Hepatocyte (in vitro differentiated cells): Measurements from ENCODE around the gene PDIA6. TPM values are rescaled to one million over a fixed set of nuclear protein-coding genes. Genes with fewer than 3 reads are reported as not detected.

Source experiments
- DNase-seq: peaks from one replicate; pipeline ENCODE4 v3.0.0-alpha.2; 2016; ENCODE audit warnings: low spot score
- H2AFZ ChIP-seq: fragments of 200-600 bp; sonication (generic); 2 replicates; pipeline ENCODE4 v1.6.0; 2016; ENCODE audit warnings: antibody characterized with exemption, mild to moderate bottlenecking
- H3K27ac ChIP-seq: fragments of 200-600 bp; sonication (generic); 2 replicates; pipeline ENCODE4 v1.5.1; 2016; ENCODE audit warnings: mild to moderate bottlenecking
- H3K27me3 ChIP-seq: fragments of 200-600 bp; sonication (generic); 2 replicates; pipeline ENCODE4 v1.6.1; 2016
- H3K36me3 ChIP-seq: fragments of 200-600 bp; sonication (generic); replicated peaks from 2 replicates; pipeline ENCODE4 v1.5.1; 2016; ENCODE audit warnings: low read depth; ENCODE audit not compliant: insufficient read depth
- H3K4me1 ChIP-seq: fragments of 200-600 bp; sonication (generic); 2 replicates; pipeline ENCODE4 v1.5.1; 2016; ENCODE audit warnings: mild to moderate bottlenecking, moderate library complexity; ENCODE audit not compliant: insufficient read depth
- H3K4me2 ChIP-seq: fragments of 200-600 bp; sonication (generic); 2 replicates; pipeline ENCODE4 v1.6.0; 2016
- H3K4me3 ChIP-seq: fragments of 200-600 bp; sonication (generic); 2 replicates; pipeline ENCODE4 v1.5.1; 2016; ENCODE audit warnings: mild to moderate bottlenecking
- H3K79me2 ChIP-seq: fragments of 200-600 bp; sonication (generic); 2 replicates; pipeline ENCODE4 v1.6.0; 2017; ENCODE audit warnings: mild to moderate bottlenecking
- H3K9me2 ChIP-seq: fragments of 200-600 bp; sonication (generic); replicated peaks from 2 replicates; pipeline ENCODE4 v1.6.0; 2017; ENCODE audit warnings: mild to moderate bottlenecking; ENCODE audit not compliant: insufficient read depth
- H3K9me3 ChIP-seq: fragments of 200-600 bp; sonication (generic); 2 replicates; pipeline ENCODE4 v1.5.1; 2016; ENCODE audit warnings: low read depth, mild to moderate bottlenecking
- H4K20me1 ChIP-seq: fragments of 200-600 bp; sonication (generic); 2 replicates; pipeline ENCODE4 v1.6.0; 2016; ENCODE audit warnings: mild to moderate bottlenecking; ENCODE audit not compliant: insufficient read depth, poor library complexity, severe bottlenecking
- EZH2 ChIP-seq: fragments of 200-600 bp; sonication (generic); IDR thresholded peaks from 2 replicates; pipeline ENCODE4 v1.6.1; 2016; ENCODE audit warnings: antibody characterized with exemption, mild to moderate bottlenecking, borderline replicate concordance
- EZH2phosphoT487 ChIP-seq: fragments of 200-600 bp; sonication (generic); IDR thresholded peaks from one replicate; pipeline ENCODE4 v1.6.1; 2018; ENCODE audit warnings: antibody characterized with exemption, mild to moderate bottlenecking, low read depth, moderate library complexity; ENCODE audit not compliant: unreplicated experiment, severe bottlenecking
- WGBS: methylation state at CpG from one replicate; pipeline ENCODE4 v1.1.6; 2016; ENCODE audit warnings: low lambda C conversion rate; ENCODE audit errors: missing lambda C conversion rate; 5-methylcytosine and 5-hydroxymethylcytosine counted together
- polyA plus RNA-seq: library from polyadenylated mRNA; unstranded; fragments of >200 nt; fragmentation: Nextera tagmentation; extraction: Ambion mirVana; gene quantifications from 2 replicates; pipeline ENCODE4 v1.2.1, GENCODE V29; 2016
- total RNA-seq: library from RNA; depleted of rRNA; stranded (reverse); fragments of >200 nt; gene quantifications from 2 replicates; pipeline ENCODE4 v1.2.3, GENCODE V29; 2014
- TF ChIP-seq, protein P1 (sequence below): fragments of 200-600 bp; sonication (generic); IDR thresholded peaks from 2 replicates; pipeline ENCODE4 v1.5.1; 2016; ENCODE audit warnings: antibody characterized with exemption, mild to moderate bottlenecking; ENCODE audit not compliant: poor library complexity

PDIA6 gene
- total and polyA plus RNA-seq, 2 experiments from 2014 or later: 507 to 715 TPM

- no peaks in the 10 kb centered on the region for H3K27me3 ChIP-seq
- H3K4me3 ChIP-seq: no peak overlapping the region
- no peaks in the 10 kb centered on the region for H3K79me2 ChIP-seq
- H3K9me3 ChIP-seq: no peaks in the 10 kb centered on the region
- DNase-seq: no peak
- no peaks in the 10 kb centered on the region for H3K36me3 ChIP-seq
- TF ChIP-seq EZH2phosphoT487 (no peak), EZH2 (no peak)
- TF ChIP-seq, protein P1, sequence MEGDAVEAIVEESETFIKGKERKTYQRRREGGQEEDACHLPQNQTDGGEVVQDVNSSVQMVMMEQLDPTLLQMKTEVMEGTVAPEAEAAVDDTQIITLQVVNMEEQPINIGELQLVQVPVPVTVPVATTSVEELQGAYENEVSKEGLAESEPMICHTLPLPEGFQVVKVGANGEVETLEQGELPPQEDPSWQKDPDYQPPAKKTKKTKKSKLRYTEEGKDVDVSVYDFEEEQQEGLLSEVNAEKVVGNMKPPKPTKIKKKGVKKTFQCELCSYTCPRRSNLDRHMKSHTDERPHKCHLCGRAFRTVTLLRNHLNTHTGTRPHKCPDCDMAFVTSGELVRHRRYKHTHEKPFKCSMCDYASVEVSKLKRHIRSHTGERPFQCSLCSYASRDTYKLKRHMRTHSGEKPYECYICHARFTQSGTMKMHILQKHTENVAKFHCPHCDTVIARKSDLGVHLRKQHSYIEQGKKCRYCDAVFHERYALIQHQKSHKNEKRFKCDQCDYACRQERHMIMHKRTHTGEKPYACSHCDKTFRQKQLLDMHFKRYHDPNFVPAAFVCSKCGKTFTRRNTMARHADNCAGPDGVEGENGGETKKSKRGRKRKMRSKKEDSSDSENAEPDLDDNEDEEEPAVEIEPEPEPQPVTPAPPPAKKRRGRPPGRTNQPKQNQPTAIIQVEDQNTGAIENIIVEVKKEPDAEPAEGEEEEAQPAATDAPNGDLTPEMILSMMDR: no peak
- H3K4me1 ChIP-seq: no peaks in the 10 kb centered on the region
- no peak overlapping the region for H3K27ac ChIP-seq
- no peak overlapping the region for H3K4me2 ChIP-seq
- 88% methylated on average over 13 of the region's 13 CpGs for WGBS
- no peaks in the 10 kb centered on the region for H3K9me2 ChIP-seq
- H2AFZ ChIP-seq: no peak overlapping the region
- H4K20me1 ChIP-seq: no peaks in the 10 kb centered on the region
Measured at GRCh38 chr2:10820978-10821695, 8.6 kb upstream of the PDIA6 start.

DNA sequence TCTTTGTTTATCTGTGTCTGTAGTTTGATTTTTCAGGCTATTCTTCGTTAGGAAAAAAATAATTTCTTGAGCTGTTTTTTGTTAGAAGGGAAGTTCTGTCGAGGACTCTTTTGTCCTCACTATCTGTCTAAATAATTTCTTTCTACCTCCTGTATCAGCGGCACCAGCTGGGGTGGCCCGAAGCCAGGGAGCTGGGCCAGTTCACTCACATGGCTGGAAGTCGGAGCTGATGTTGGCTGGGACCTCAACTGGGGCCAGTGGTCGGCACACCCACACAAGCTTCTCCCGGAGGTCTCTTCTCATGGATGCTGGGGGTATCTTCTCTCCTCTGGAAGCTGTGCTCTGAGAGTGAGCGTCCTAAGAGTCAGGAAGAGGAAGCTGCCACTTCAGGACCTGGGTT is 8.0 kb upstream of the PDIA6 start:
- no peak overlapping the region for H3K4me3 ChIP-seq
- H3K36me3 ChIP-seq: no peaks in the 10 kb centered on the region
- no peaks in the 10 kb centered on the region for H3K27me3 ChIP-seq
- H3K79me2 ChIP-seq: no peaks in the 10 kb centered on the region
- no peak overlapping the region for H3K27ac ChIP-seq
- H3K9me2 ChIP-seq: no peaks in the 10 kb centered on the region
- no peak for DNase-seq
- no peaks in the 10 kb centered on the region for H3K9me3 ChIP-seq
- TF ChIP-seq, protein P1: no peak
- TF ChIP-seq EZH2 (no peak), EZH2phosphoT487 (no peak)
- no peaks in the 10 kb centered on the region for H4K20me1 ChIP-seq
- WGBS: 83% methylated on average over 8 of the region's 8 CpGs
- no peak overlapping the region for H2AFZ ChIP-seq
- H3K4me2 ChIP-seq: no peak overlapping the region
- H3K4me1 ChIP-seq: no peaks in the 10 kb centered on the region

GRCh38 chr2:10819714-10820314 is 7.2 kb upstream of the PDIA6 start:
- Histone ChIP-seq H3K4me2 (no peak overlapping the region), H3K4me3 (no peak overlapping the region), H3K79me2 (no peaks in the 10 kb centered on the region), H3K27me3 (no peaks in the 10 kb centered on the region), H4K20me1 (no peaks in the 10 kb centered on the region), H3K9me3 (no peaks in the 10 kb centered on the region), H3K9me2 (no peaks in the 10 kb centered on the region), H3K27ac (no peak overlapping the region), H3K36me3 (no peaks in the 10 kb centered on the region), H2AFZ (no peak overlapping the region), H3K4me1 (no peaks in the 10 kb centered on the region)
- WGBS: 91% methylated on average over 12 of the region's 12 CpGs
- TF ChIP-seq EZH2: no peak
- no peak for TF ChIP-seq EZH2phosphoT487
- TF ChIP-seq, protein P1: no peak
- DNase-seq: no peak
